GM23338 (cell line): ENCODE results near the gene CUL7.

ENCODE experiments used
- EZH2 ChIP-seq: fragments of 200-600 bp; sonication (generic); IDR thresholded peaks from one replicate; pipeline ENCODE4 v1.8.0; 2017; ENCODE audit warnings: antibody characterized with exemption, mild to moderate bottlenecking, low read depth; ENCODE audit not compliant: unreplicated experiment
- JUNB ChIP-seq: IDR thresholded peaks from one replicate; pipeline ENCODE4 v1.6.1; 2016; ENCODE audit warnings: antibody characterized with exemption; ENCODE audit not compliant: unreplicated experiment
- POLR2AphosphoS5 ChIP-seq: IDR thresholded peaks from 2 replicates; pipeline ENCODE4 v1.6.1; 2016; ENCODE audit warnings: antibody characterized with exemption, low read depth
- TF ChIP-seq, protein P1 (sequence below), 2 experiments: fragments of 200-600 bp in 1 of 2; sonication (generic) in 1 of 2; conservative IDR thresholded peaks; 2 replicates each; pipeline versions ENCODE4 v1.5.1 to v1.6.1; 2016 to 2017; ENCODE audit warnings: antibody characterized with exemption in 2 of 2, low read depth in 2 of 2, mild to moderate bottlenecking in 2 of 2, moderate library complexity in 1 of 2
- TF ChIP-seq, protein P2 (sequence below): IDR thresholded peaks from one replicate; pipeline ENCODE4 v1.6.1; 2018; ENCODE audit warnings: antibody characterized with exemption; ENCODE audit not compliant: unreplicated experiment
- TF ChIP-seq, protein P3 (sequence below): IDR thresholded peaks from 2 replicates; pipeline ENCODE4 v1.6.1; 2016; ENCODE audit warnings: antibody characterized with exemption

DNA sequence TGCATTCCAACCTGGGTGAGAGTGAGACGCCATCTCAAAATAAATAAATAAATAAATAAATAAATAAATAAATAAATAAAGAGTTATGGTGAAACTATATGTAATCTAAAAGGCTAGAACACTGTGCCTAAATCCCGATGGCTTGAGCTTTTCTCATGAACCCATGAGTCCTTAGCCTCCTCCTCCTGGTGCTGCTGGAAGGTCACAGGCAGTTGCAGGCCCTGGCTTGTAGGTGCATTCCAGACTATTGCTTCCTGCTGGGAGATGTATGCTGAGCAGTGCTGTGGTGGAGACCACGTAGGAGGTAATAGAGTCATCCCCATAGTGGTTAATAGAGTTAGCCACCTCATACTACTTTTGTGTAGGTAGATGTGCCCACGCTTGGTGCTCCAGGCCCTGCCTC is 35.0 kb upstream of the CUL7 start:
- TF ChIP-seq, protein P1, sequence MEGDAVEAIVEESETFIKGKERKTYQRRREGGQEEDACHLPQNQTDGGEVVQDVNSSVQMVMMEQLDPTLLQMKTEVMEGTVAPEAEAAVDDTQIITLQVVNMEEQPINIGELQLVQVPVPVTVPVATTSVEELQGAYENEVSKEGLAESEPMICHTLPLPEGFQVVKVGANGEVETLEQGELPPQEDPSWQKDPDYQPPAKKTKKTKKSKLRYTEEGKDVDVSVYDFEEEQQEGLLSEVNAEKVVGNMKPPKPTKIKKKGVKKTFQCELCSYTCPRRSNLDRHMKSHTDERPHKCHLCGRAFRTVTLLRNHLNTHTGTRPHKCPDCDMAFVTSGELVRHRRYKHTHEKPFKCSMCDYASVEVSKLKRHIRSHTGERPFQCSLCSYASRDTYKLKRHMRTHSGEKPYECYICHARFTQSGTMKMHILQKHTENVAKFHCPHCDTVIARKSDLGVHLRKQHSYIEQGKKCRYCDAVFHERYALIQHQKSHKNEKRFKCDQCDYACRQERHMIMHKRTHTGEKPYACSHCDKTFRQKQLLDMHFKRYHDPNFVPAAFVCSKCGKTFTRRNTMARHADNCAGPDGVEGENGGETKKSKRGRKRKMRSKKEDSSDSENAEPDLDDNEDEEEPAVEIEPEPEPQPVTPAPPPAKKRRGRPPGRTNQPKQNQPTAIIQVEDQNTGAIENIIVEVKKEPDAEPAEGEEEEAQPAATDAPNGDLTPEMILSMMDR (conservative IDR thresholded peaks at IDR 0.05; ENCODE audit: low read depth in 2 of 2) = no peak
- TF ChIP-seq EZH2 = no peak
- TF ChIP-seq JUNB = no peak
- TF ChIP-seq, protein P2, sequence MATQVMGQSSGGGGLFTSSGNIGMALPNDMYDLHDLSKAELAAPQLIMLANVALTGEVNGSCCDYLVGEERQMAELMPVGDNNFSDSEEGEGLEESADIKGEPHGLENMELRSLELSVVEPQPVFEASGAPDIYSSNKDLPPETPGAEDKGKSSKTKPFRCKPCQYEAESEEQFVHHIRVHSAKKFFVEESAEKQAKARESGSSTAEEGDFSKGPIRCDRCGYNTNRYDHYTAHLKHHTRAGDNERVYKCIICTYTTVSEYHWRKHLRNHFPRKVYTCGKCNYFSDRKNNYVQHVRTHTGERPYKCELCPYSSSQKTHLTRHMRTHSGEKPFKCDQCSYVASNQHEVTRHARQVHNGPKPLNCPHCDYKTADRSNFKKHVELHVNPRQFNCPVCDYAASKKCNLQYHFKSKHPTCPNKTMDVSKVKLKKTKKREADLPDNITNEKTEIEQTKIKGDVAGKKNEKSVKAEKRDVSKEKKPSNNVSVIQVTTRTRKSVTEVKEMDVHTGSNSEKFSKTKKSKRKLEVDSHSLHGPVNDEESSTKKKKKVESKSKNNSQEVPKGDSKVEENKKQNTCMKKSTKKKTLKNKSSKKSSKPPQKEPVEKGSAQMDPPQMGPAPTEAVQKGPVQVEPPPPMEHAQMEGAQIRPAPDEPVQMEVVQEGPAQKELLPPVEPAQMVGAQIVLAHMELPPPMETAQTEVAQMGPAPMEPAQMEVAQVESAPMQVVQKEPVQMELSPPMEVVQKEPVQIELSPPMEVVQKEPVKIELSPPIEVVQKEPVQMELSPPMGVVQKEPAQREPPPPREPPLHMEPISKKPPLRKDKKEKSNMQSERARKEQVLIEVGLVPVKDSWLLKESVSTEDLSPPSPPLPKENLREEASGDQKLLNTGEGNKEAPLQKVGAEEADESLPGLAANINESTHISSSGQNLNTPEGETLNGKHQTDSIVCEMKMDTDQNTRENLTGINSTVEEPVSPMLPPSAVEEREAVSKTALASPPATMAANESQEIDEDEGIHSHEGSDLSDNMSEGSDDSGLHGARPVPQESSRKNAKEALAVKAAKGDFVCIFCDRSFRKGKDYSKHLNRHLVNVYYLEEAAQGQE = no peak
- no peak for TF ChIP-seq POLR2AphosphoS5
- TF ChIP-seq, protein P3, sequence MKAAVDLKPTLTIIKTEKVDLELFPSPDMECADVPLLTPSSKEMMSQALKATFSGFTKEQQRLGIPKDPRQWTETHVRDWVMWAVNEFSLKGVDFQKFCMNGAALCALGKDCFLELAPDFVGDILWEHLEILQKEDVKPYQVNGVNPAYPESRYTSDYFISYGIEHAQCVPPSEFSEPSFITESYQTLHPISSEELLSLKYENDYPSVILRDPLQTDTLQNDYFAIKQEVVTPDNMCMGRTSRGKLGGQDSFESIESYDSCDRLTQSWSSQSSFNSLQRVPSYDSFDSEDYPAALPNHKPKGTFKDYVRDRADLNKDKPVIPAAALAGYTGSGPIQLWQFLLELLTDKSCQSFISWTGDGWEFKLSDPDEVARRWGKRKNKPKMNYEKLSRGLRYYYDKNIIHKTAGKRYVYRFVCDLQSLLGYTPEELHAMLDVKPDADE = no peak
